MM.1S (cell line): ENCODE results near the gene RB1.
"Not testable (repeated sequence)": the region's sequence is repeated elsewhere in the genome, so short reads cannot be mapped to it uniquely, and the experiment has no call there.

Experiments
- DNase-seq: peaks from one replicate; pipeline ENCODE4 v3.0.0-alpha.2; 2015
- H2AFZ ChIP-seq: fragments of 300-600 bp; sonication (generic); 2 replicates; pipeline ENCODE4 v1.6.0; 2016; ENCODE audit warnings: antibody characterized with exemption, low read length
- H3F3A ChIP-seq: fragments of 300-600 bp; sonication (generic); 2 replicates; pipeline ENCODE4 v1.6.1; 2016; ENCODE audit warnings: mild to moderate bottlenecking, antibody characterized with exemption, low read length, moderate library complexity, mixed read lengths; ENCODE audit not compliant: insufficient read depth
- H3K27ac ChIP-seq: fragments of 300-600 bp; sonication (generic); 2 replicates; pipeline ENCODE4 v1.5.1; 2016; ENCODE audit warnings: mild to moderate bottlenecking, low read length
- H3K27me3 ChIP-seq: fragments of 300-600 bp; sonication (generic); replicated peaks from 2 replicates; pipeline ENCODE4 v1.6.0; 2016; ENCODE audit warnings: low read length; ENCODE audit not compliant: insufficient read depth
- H3K36me3 ChIP-seq: fragments of 300-600 bp; sonication (generic); replicated peaks from 2 replicates; pipeline ENCODE4 v1.6.1; 2016; ENCODE audit warnings: mild to moderate bottlenecking, low read length, mixed read lengths; ENCODE audit not compliant: insufficient read depth
- H3K4me1 ChIP-seq: fragments of 300-600 bp; sonication (generic); 2 replicates; pipeline ENCODE4 v1.6.1; 2016; ENCODE audit warnings: low read length, mixed read lengths
- H3K4me2 ChIP-seq: fragments of 300-600 bp; sonication (generic); 2 replicates; pipeline ENCODE4 v1.6.0; 2016; ENCODE audit warnings: low read depth, low read length
- H3K4me3 ChIP-seq: fragments of 300-600 bp; sonication (generic); 2 replicates; pipeline ENCODE4 v1.5.1; 2016; ENCODE audit warnings: low read length, mixed read lengths
- H3K79me2 ChIP-seq: fragments of 300-600 bp; sonication (generic); 2 replicates; pipeline ENCODE4 v1.6.1; 2016; ENCODE audit warnings: mixed run types, low read length, mixed read lengths
- H3K9ac ChIP-seq: fragments of 300-600 bp; sonication (generic); 2 replicates; pipeline ENCODE4 v1.6.1; 2016; ENCODE audit warnings: low read length, mixed read lengths
- H3K9me2 ChIP-seq: fragments of 300-600 bp; sonication (generic); replicated peaks from 2 replicates; pipeline ENCODE4 v1.6.1; 2016; ENCODE audit warnings: mild to moderate bottlenecking, low read length, mixed read lengths; ENCODE audit not compliant: insufficient read depth
- H3K9me3 ChIP-seq: fragments of 300-600 bp; sonication (generic); replicated peaks from 2 replicates; pipeline ENCODE4 v1.6.1; 2016; ENCODE audit warnings: mild to moderate bottlenecking, low read length, mixed read lengths; ENCODE audit not compliant: insufficient read depth
- H4K20me1 ChIP-seq: fragments of 300-600 bp; sonication (generic); 2 replicates; pipeline ENCODE4 v1.6.1; 2016; ENCODE audit warnings: mild to moderate bottlenecking, low read length, moderate library complexity, mixed read lengths; ENCODE audit not compliant: insufficient read depth
- CTCF ChIP-seq: fragments of 300-600 bp; sonication (generic); IDR thresholded peaks from 2 replicates; pipeline ENCODE4 v1.5.1; 2016; ENCODE audit warnings: antibody characterized with exemption, low read length, mixed read lengths
- EZH2 ChIP-seq: fragments of 300-600 bp; sonication (generic); optimal IDR thresholded peaks from 2 replicates; pipeline ENCODE3; 2017; ENCODE audit warnings: low read depth, mild to moderate bottlenecking, antibody characterized with exemption, low read length, mixed read lengths
- EZH2phosphoT487 ChIP-seq: fragments of 300-600 bp; sonication (generic); IDR thresholded peaks from 2 replicates; pipeline ENCODE4 v1.6.1; 2018; ENCODE audit warnings: antibody characterized with exemption, low read length

Gene RB1

GRCh38 chr13:48349525-48349924 lies 46.0 kb downstream of the RB1 start:
- Histone ChIP-seq H3K4me1 (no peaks in the 10 kb centered on the region), H3K27ac (no peak overlapping the region), H3F3A (no peaks in the 10 kb centered on the region), H3K9me2 (no peaks in the 10 kb centered on the region), H4K20me1 (no peaks in the 10 kb centered on the region), H3K9me3 (no peaks in the 10 kb centered on the region), H3K27me3 (no peaks in the 10 kb centered on the region), H3K4me3 (no peak overlapping the region), H3K36me3 (no peaks in the 10 kb centered on the region), H2AFZ (no peak overlapping the region), H3K9ac (no peak overlapping the region), H3K4me2 (no peak overlapping the region), H3K79me2 (no peaks in the 10 kb centered on the region)
- no peak for DNase-seq
- TF ChIP-seq EZH2phosphoT487 (no peak), CTCF (no peak), EZH2 (no peak)

- TF ChIP-seq EZH2phosphoT487 = no peak
- Histone ChIP-seq H3K4me2 (no peak overlapping the region), H3K27me3 (no peaks in the 10 kb centered on the region), H3K27ac (no peak overlapping the region), H3K36me3 (no peaks in the 10 kb centered on the region), H3K9me2 (no peaks in the 10 kb centered on the region), H2AFZ (no peak overlapping the region), H3K9ac (no peak overlapping the region), H3K9me3 (no peaks in the 10 kb centered on the region), H3K79me2 (no peaks in the 10 kb centered on the region), H3K4me1 (no peaks in the 10 kb centered on the region), H3K4me3 (no peak overlapping the region), H3F3A (no peaks in the 10 kb centered on the region), H4K20me1 (no peaks in the 10 kb centered on the region)
- DNase-seq = no peak
These were observed 50.0 kb downstream of the RB1 start for GRCh38 chr13:48353590-48353989.

- not testable (repeated sequence) for H3K79me2 ChIP-seq, H3K9me3 ChIP-seq, H3K4me1 ChIP-seq, H3K9me2 ChIP-seq, H3K9ac ChIP-seq, H3K36me3 ChIP-seq, H3K4me2 ChIP-seq, H3K27ac ChIP-seq, H4K20me1 ChIP-seq, DNase-seq, H3K27me3 ChIP-seq, H3F3A ChIP-seq, H3K4me3 ChIP-seq, H2AFZ ChIP-seq
These were observed 52.0 kb downstream of the RB1 start for GRCh38 chr13:48355524-48355923.

GRCh38 chr13:48356750-48357149 lies 53.2 kb downstream of the RB1 start:
- Histone ChIP-seq H3K27me3 (no peaks in the 10 kb centered on the region), H2AFZ (no peak overlapping the region), H3K9ac (no peak overlapping the region), H4K20me1 (no peaks in the 10 kb centered on the region), H3K27ac (no peak overlapping the region), H3K4me3 (no peak overlapping the region), H3K4me2 (no peak overlapping the region), H3K9me3 (no peaks in the 10 kb centered on the region), H3K79me2 (no peaks in the 10 kb centered on the region), H3F3A (no peaks in the 10 kb centered on the region), H3K9me2 (no peaks in the 10 kb centered on the region), H3K4me1 (no peaks in the 10 kb centered on the region), H3K36me3 (no peaks in the 10 kb centered on the region)
- DNase-seq = no peak
- TF ChIP-seq EZH2phosphoT487 = no peak
- TF ChIP-seq EZH2 = no peak
- TF ChIP-seq CTCF = no peak
